ENCODE measurements around the gene ATP4B. TPM values are rescaled to one million over a fixed set of nuclear protein-coding genes. Genes with fewer than 3 reads are reported as not detected.

Gene ATP4B
- total RNA-seq, 1 experiment from 2014 or later, result not detected

GRCh38 chr13:113605461-113605860 lies 52.5 kb downstream of the ATP4B start:
- in situ Hi-C loops (cut with HindIII; ENCODE audit: low pct_unique_long_range_greater_than_20kb, low sequenced_read_pairs), result no loop called here
- CTCF ChIA-PET, result no interaction called here
- Histone ChIP-seq H3K4me1 (ENCODE audit: control insufficient read depth, insufficient read depth, low read length) (no peaks in the 10 kb centered on the region), H3K36me3 (ENCODE audit: control insufficient read depth, insufficient read depth, low read length) (no peaks in the 10 kb centered on the region), H3K27ac (ENCODE audit: low read length) (no peak overlapping the region), H3K4me3 (ENCODE audit: low read depth in 2 of 2, low read length in 2 of 2) (no peak overlapping the region), H3K9me3 (ENCODE audit: control insufficient read depth, insufficient read depth, low read depth, low read length) (no peaks in the 10 kb centered on the region), H3K27me3 (ENCODE audit: control insufficient read depth, insufficient read depth, low read length) (no peaks in the 10 kb centered on the region)
- BruUV-seq (replicated peaks), result no TSS peak
- intact Hi-C loops (cut with micrococcal nuclease; ENCODE audit: unreplicated experiment), result no loop called here
- TF ChIP-seq TCF7L2 (IDR thresholded peaks at IDR 0.05; ENCODE audit: low read depth, low read length) (no peak), SIN3A (IDR thresholded peaks at IDR 0.05; ENCODE audit: borderline replicate concordance, insufficient read depth, low read depth, low read length) (no peak), CTCF (IDR thresholded peaks at IDR 0.05) (no peak), REST (IDR thresholded peaks at IDR 0.05; ENCODE audit: insufficient read depth in 1 of 2, low read depth in 2 of 2, low read length in 1 of 2) (no peak), POLR2AphosphoS5 (IDR thresholded peaks at IDR 0.05; ENCODE audit: low read depth, low read length) (no peak)
- ATAC-seq, result no peak
- POLR2A ChIA-PET, result no interaction called here
- DNase-seq (ENCODE audit: low read depth, low spot score), result no peak

DNA sequence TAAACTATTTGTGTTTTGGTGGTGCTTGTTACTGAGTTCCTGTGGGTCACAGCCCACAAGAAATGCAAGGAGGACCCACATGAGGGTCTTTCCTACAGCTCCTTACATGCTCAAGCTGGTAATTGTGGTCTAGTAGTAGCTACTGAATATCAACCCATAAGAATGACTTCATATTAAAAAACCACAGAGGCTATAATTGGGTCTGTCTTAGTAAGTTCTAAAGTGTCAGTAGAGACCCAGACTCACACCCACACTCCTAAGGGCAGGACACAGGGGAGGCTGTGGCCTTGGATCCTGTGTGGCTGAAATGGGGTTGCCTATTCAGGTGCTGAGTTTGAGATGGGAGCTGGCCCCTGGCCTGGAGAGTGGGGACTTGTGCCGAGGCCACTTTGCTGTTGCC lies 53.8 kb downstream of the ATP4B start:
- in situ Hi-C loops (cut with HindIII; ENCODE audit: low pct_unique_long_range_greater_than_20kb, low sequenced_read_pairs), result no loop called here

More for the DNA sequence above, 53.8 kb downstream of the ATP4B start:
- Histone ChIP-seq H3K4me1 (ENCODE audit: control insufficient read depth, insufficient read depth, low read length) (no peaks in the 10 kb centered on the region), H3K27me3 (ENCODE audit: control insufficient read depth, insufficient read depth, low read length) (no peaks in the 10 kb centered on the region), H3K36me3 (ENCODE audit: control insufficient read depth, insufficient read depth, low read length) (no peaks in the 10 kb centered on the region), H3K27ac (ENCODE audit: low read length) (no peak overlapping the region), H3K4me3 (ENCODE audit: low read depth in 2 of 2, low read length in 2 of 2) (no peak overlapping the region), H3K9me3 (ENCODE audit: control insufficient read depth, insufficient read depth, low read depth, low read length) (no peaks in the 10 kb centered on the region)
- BruUV-seq (replicated peaks), result no TSS peak
- no peak for DNase-seq (ENCODE audit: low read depth, low spot score)
- no peak for ATAC-seq
- ChIA-PET CTCF (no interaction called here), POLR2A (no interaction called here)
- no peak for TF ChIP-seq POLR2AphosphoS5 (IDR thresholded peaks at IDR 0.05; ENCODE audit: low read depth, low read length)
- no peak for TF ChIP-seq SIN3A (IDR thresholded peaks at IDR 0.05; ENCODE audit: borderline replicate concordance, insufficient read depth, low read depth, low read length)
- TF ChIP-seq CTCF (IDR thresholded peaks at IDR 0.05), result no peak
- no peak for TF ChIP-seq REST (IDR thresholded peaks at IDR 0.05; ENCODE audit: insufficient read depth in 1 of 2, low read depth in 2 of 2, low read length in 1 of 2)
- TF ChIP-seq TCF7L2 (IDR thresholded peaks at IDR 0.05; ENCODE audit: low read depth, low read length), result no peak
- intact Hi-C loops (cut with micrococcal nuclease; ENCODE audit: unreplicated experiment), result no loop called here
